HL-60 (cell line): ENCODE measurements around the gene CGB2.

Experiments
- GABPA ChIP-seq: IDR thresholded peaks from 2 replicates; pipeline ENCODE4 v1.6.1; 2012; ENCODE audit warnings: low read depth
- POLR2AphosphoS5 ChIP-seq: IDR thresholded peaks from 2 replicates; pipeline ENCODE4 v1.6.1; 2012; ENCODE audit warnings: low read depth
- REST ChIP-seq: IDR thresholded peaks from 2 replicates; pipeline ENCODE4 v1.6.1; 2012; ENCODE audit warnings: low read depth; ENCODE audit not compliant: insufficient replicate concordance
- TF ChIP-seq, protein P1 (sequence below): IDR thresholded peaks from one replicate; pipeline ENCODE4 v1.5.1; 2011; ENCODE audit warnings: low read length, control low read depth, inconsistent platforms; ENCODE audit not compliant: insufficient read depth

GRCh38 chr19:48987323-48987722 lies 44.4 kb upstream of the CGB2 start:
- TF ChIP-seq, protein P1, sequence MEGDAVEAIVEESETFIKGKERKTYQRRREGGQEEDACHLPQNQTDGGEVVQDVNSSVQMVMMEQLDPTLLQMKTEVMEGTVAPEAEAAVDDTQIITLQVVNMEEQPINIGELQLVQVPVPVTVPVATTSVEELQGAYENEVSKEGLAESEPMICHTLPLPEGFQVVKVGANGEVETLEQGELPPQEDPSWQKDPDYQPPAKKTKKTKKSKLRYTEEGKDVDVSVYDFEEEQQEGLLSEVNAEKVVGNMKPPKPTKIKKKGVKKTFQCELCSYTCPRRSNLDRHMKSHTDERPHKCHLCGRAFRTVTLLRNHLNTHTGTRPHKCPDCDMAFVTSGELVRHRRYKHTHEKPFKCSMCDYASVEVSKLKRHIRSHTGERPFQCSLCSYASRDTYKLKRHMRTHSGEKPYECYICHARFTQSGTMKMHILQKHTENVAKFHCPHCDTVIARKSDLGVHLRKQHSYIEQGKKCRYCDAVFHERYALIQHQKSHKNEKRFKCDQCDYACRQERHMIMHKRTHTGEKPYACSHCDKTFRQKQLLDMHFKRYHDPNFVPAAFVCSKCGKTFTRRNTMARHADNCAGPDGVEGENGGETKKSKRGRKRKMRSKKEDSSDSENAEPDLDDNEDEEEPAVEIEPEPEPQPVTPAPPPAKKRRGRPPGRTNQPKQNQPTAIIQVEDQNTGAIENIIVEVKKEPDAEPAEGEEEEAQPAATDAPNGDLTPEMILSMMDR, result no peak
- TF ChIP-seq REST, result no peak
- no peak for TF ChIP-seq GABPA
- no peak for TF ChIP-seq POLR2AphosphoS5
